ENCODE measurements around the gene IFTAP. TPM values are rescaled to one million over a fixed set of nuclear protein-coding genes. Genes with fewer than 3 reads are reported as not detected.

Gene IFTAP
- total and polyA plus RNA-seq, 2 experiments from 2014 or later, result 17.8 to 34.1 TPM

- WGBS (ENCODE audit: low lambda C conversion rate, missing lambda C conversion rate), result 48% methylated on average over 4 of the region's 4 CpGs
- no peaks in the 10 kb centered on the region for H4K20me1 ChIP-seq (ENCODE audit: insufficient read depth, poor library complexity, severe bottlenecking)
- H3K36me3 ChIP-seq (replicated peaks; ENCODE audit: insufficient read depth, low read depth), result no peaks in the 10 kb centered on the region
- H3K27me3 ChIP-seq, result no peaks in the 10 kb centered on the region
- no peaks in the 10 kb centered on the region for H3K4me1 ChIP-seq (ENCODE audit: insufficient read depth)
- H3K79me2 ChIP-seq, result no peaks in the 10 kb centered on the region
- no peaks in the 10 kb centered on the region for H3K9me2 ChIP-seq (replicated peaks; ENCODE audit: insufficient read depth)
- no peak for DNase-seq (ENCODE audit: low spot score)
- no peak overlapping the region for H2AFZ ChIP-seq
- H3K4me3 ChIP-seq, result no peak overlapping the region
- H3K4me2 ChIP-seq, result no peak overlapping the region
- TF ChIP-seq EZH2phosphoT487 (IDR thresholded peaks at IDR 0.05; ENCODE audit: low read depth, severe bottlenecking, unreplicated experiment) (no peak), CTCF (IDR thresholded peaks at IDR 0.05; ENCODE audit: poor library complexity) (no peak), EZH2 (IDR thresholded peaks at IDR 0.05; ENCODE audit: borderline replicate concordance) (no peak)
- H3K9me3 ChIP-seq (ENCODE audit: low read depth), result no peaks in the 10 kb centered on the region
- H3K27ac ChIP-seq, result no peak overlapping the region
Measured at GRCh38 chr11:36628765-36629244, 34.5 kb downstream of the IFTAP start.

- H3K36me3 ChIP-seq (replicated peaks; ENCODE audit: insufficient read depth, low read depth), result no peaks in the 10 kb centered on the region
- DNase-seq (ENCODE audit: low spot score), result no peak
- no peak overlapping the region for H2AFZ ChIP-seq
- H3K79me2 ChIP-seq, result no peaks in the 10 kb centered on the region
- H3K9me3 ChIP-seq (ENCODE audit: low read depth), result no peaks in the 10 kb centered on the region
- no peaks in the 10 kb centered on the region for H4K20me1 ChIP-seq (ENCODE audit: insufficient read depth, poor library complexity, severe bottlenecking)
- H3K4me1 ChIP-seq (ENCODE audit: insufficient read depth), result no peaks in the 10 kb centered on the region
- 90% methylated on average over 2 of the region's 2 CpGs for WGBS (ENCODE audit: low lambda C conversion rate, missing lambda C conversion rate)
- no peak overlapping the region for H3K27ac ChIP-seq
- no peak overlapping the region for H3K4me2 ChIP-seq
- H3K4me3 ChIP-seq, result no peak overlapping the region
- H3K27me3 ChIP-seq, result no peaks in the 10 kb centered on the region
- TF ChIP-seq EZH2 (IDR thresholded peaks at IDR 0.05; ENCODE audit: borderline replicate concordance), result no peak
- no peak for TF ChIP-seq CTCF (IDR thresholded peaks at IDR 0.05; ENCODE audit: poor library complexity)
- no peak for TF ChIP-seq EZH2phosphoT487 (IDR thresholded peaks at IDR 0.05; ENCODE audit: low read depth, severe bottlenecking, unreplicated experiment)
- no peaks in the 10 kb centered on the region for H3K9me2 ChIP-seq (replicated peaks; ENCODE audit: insufficient read depth)
Measured at GRCh38 chr11:36631774-36632173, 37.5 kb downstream of the IFTAP start.

- Histone ChIP-seq H3K4me1 (ENCODE audit: insufficient read depth) (no peaks in the 10 kb centered on the region), H3K4me2 (no peak overlapping the region), H3K27ac (no peak overlapping the region), H3K4me3 (no peak overlapping the region), H4K20me1 (ENCODE audit: insufficient read depth, poor library complexity, severe bottlenecking) (no peaks in the 10 kb centered on the region), H3K9me3 (ENCODE audit: low read depth) (no peaks in the 10 kb centered on the region), H3K9me2 (replicated peaks; ENCODE audit: insufficient read depth) (no peaks in the 10 kb centered on the region), H3K36me3 (replicated peaks; ENCODE audit: insufficient read depth, low read depth) (no peaks in the 10 kb centered on the region), H3K27me3 (no peaks in the 10 kb centered on the region), H3K79me2 (no peaks in the 10 kb centered on the region), H2AFZ (no peak overlapping the region)
- no peak for TF ChIP-seq EZH2 (IDR thresholded peaks at IDR 0.05; ENCODE audit: borderline replicate concordance)
- TF ChIP-seq EZH2phosphoT487 (IDR thresholded peaks at IDR 0.05; ENCODE audit: low read depth, severe bottlenecking, unreplicated experiment), result no peak
- TF ChIP-seq CTCF (IDR thresholded peaks at IDR 0.05; ENCODE audit: poor library complexity), result no peak
- WGBS (ENCODE audit: low lambda C conversion rate, missing lambda C conversion rate), result 62% methylated on average over 4 of the region's 4 CpGs
- DNase-seq (ENCODE audit: low spot score), result no peak
Measured at GRCh38 chr11:36635066-36635862, 41.0 kb downstream of the IFTAP start.
